ENCODE measurements around the gene SAV1. TPM values are rescaled to one million over a fixed set of nuclear protein-coding genes. Genes with fewer than 3 reads are reported as not detected.

SAV1 gene
- total RNA-seq, 1 experiment from 2014 or later: 34.7 TPM

DNA sequence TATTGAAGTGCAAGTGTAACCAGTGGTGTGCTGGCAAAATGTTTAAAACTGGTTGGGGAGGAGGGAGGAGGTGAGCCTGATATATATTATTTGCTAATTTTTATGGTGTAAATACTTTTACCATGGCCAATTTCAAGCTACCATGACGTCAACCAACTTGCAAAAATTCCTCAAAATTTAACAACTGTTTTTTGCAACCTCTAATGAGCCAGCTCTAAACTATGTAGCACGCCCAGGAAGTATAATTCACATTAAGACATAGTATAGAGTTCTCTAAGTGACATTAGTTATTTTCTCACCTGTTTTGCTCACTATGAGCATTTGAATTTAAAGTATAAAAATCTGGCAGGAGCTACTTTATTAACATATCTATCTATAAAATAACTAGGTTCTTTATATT lies 66.7 kb downstream of the SAV1 start:
- Mint-ChIP-seq H3K27ac (ENCODE audit: low read depth, unreplicated experiment) (peak overlapping the region; percentile 98), H3K27me3 (ENCODE audit: insufficient read depth, unreplicated experiment) (no peaks in the 10 kb centered on the region), H3K4me1 (ENCODE audit: insufficient read depth, unreplicated experiment) (peaks cover 48% of the 10 kb centered on the region), H3K36me3 (ENCODE audit: insufficient read depth, unreplicated experiment) (no peaks in the 10 kb centered on the region), H3K9me3 (ENCODE audit: unreplicated experiment) (no peaks in the 10 kb centered on the region), H3K4me3 (ENCODE audit: unreplicated experiment) (no peak overlapping the region)
- no TSS peak for BruUV-seq (replicated peaks)
- intact Hi-C loops (cut with micrococcal nuclease): loop anchor here (2.0 kb wide), 1 partner anchor 65 kb away; no protein-coding TSS in a partner anchor
- ChIA-PET POLR2A (interaction anchor here (0.5 to 2.8 kb wide), 26 partner anchors 9 to 468 kb away, joined by 3 to 57 read pairs (median 4); partner anchors contain the start of genes ATL1, DMAC2L, L2HGDH and NIN), CTCF (interaction anchor here (0.9 to 2.8 kb wide), 17 partner anchors 15 to 256 kb away, joined by 3 to 37 read pairs (median 5); partner anchors contain the start of gene ATL1)
- peak; percentile 32 for DNase-seq (ENCODE audit: unreplicated experiment)
- TF ChIP-seq, protein P1, sequence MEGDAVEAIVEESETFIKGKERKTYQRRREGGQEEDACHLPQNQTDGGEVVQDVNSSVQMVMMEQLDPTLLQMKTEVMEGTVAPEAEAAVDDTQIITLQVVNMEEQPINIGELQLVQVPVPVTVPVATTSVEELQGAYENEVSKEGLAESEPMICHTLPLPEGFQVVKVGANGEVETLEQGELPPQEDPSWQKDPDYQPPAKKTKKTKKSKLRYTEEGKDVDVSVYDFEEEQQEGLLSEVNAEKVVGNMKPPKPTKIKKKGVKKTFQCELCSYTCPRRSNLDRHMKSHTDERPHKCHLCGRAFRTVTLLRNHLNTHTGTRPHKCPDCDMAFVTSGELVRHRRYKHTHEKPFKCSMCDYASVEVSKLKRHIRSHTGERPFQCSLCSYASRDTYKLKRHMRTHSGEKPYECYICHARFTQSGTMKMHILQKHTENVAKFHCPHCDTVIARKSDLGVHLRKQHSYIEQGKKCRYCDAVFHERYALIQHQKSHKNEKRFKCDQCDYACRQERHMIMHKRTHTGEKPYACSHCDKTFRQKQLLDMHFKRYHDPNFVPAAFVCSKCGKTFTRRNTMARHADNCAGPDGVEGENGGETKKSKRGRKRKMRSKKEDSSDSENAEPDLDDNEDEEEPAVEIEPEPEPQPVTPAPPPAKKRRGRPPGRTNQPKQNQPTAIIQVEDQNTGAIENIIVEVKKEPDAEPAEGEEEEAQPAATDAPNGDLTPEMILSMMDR (IDR thresholded peaks at IDR 0.05; ENCODE audit: unreplicated experiment): no peak

DNA sequence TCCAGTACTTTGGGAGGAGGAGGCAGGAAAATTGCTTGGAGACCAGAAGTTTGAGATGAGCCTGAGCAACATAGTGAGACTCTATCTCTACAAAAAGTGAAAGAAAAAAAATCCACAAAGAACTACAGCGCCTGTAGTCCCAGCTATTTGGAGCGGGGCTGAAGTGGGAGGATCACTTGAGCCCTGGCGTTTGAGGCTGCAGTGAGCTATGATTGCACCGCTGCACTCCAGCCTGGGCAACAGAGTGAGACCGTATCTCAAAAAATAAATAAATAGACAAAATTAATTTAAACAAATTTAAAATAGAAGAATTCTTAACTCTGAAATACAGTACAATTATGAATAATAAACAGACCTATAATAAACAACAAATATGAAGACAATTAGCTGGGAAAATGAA lies 67.3 kb downstream of the SAV1 start:
- Mint-ChIP-seq H3K4me1 (ENCODE audit: insufficient read depth, unreplicated experiment) (peaks cover 46% of the 10 kb centered on the region), H3K27ac (ENCODE audit: low read depth, unreplicated experiment) (peak overlapping the region; percentile 98), H3K4me3 (ENCODE audit: unreplicated experiment) (peak overlapping the region; percentile 59), H3K27me3 (ENCODE audit: insufficient read depth, unreplicated experiment) (no peaks in the 10 kb centered on the region), H3K9me3 (ENCODE audit: unreplicated experiment) (no peaks in the 10 kb centered on the region), H3K36me3 (ENCODE audit: insufficient read depth, unreplicated experiment) (no peaks in the 10 kb centered on the region)
- intact Hi-C loops (cut with micrococcal nuclease): loop anchor here (1.0 to 2.0 kb wide), 3 partner anchors 58 to 172 kb away; no protein-coding TSS in a partner anchor
- TF ChIP-seq, protein P1 (IDR thresholded peaks at IDR 0.05; ENCODE audit: unreplicated experiment): no peak
- BruUV-seq (replicated peaks): TSS peak; percentile 88
- ChIA-PET CTCF (interaction anchor here (0.5 to 2.8 kb wide), 27 partner anchors 16 to 342 kb away, joined by 3 to 37 read pairs (median 4); partner anchors contain the start of genes ATL1 and SAV1), POLR2A (interaction anchor here (0.5 to 2.8 kb wide), 37 partner anchors 9 to 289 kb away, joined by 3 to 57 read pairs (median 4); partner anchors contain the start of genes ATL1, DMAC2L, L2HGDH and MAP4K5)
- peak; percentile 59 for DNase-seq (ENCODE audit: unreplicated experiment)

DNA sequence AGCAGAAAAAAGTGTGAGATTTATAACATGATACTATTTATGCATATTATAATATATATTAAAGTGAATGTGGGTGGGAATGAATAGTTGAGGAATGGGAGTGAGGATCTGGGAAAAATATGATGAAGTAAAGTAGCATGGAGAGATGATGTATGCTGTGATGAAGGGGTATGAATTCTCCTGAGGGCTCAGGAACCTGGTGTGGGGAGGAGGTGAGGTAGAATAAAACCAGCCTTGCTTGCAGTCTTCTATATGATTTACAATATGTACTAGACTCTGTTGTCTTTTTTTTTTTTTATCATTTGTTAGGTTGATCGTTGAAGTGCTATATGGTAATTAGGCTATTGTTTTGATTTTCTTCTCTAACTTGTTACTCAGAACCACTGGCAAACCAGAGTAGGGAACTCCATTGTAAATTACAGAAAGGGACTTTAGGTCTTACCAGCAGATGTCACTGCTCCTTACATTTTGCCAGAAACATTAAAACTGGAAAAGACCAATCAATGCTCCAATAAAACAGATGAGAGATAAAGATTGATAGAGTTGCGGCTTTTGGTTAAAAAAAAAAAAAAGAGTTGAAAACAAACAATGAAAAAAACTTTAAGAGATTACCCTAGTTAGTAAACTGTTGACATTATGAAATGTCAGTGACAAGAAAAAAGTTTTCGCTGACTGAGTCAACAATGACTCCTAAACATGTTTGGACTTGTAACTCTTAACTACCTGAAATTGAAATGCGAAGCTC lies 68.2 kb downstream of the SAV1 start:
- Mint-ChIP-seq H3K9me3 (ENCODE audit: unreplicated experiment) (no peaks in the 10 kb centered on the region), H3K36me3 (ENCODE audit: insufficient read depth, unreplicated experiment) (no peaks in the 10 kb centered on the region), H3K27me3 (ENCODE audit: insufficient read depth, unreplicated experiment) (no peaks in the 10 kb centered on the region), H3K4me3 (ENCODE audit: unreplicated experiment) (peak overlapping the region; percentile 59), H3K27ac (ENCODE audit: low read depth, unreplicated experiment) (peak overlapping the region; percentile 98), H3K4me1 (ENCODE audit: insufficient read depth, unreplicated experiment) (peaks cover 43% of the 10 kb centered on the region)
- DNase-seq (ENCODE audit: unreplicated experiment): peak; percentile 72
- ChIA-PET POLR2A (interaction anchor here (0.5 to 2.8 kb wide), 31 partner anchors 8 to 536 kb away, joined by 3 to 57 read pairs (median 3); partner anchors contain the start of genes ATL1, DMAC2L, L2HGDH and MAP4K5), CTCF (interaction anchor here (0.5 to 2.8 kb wide), 29 partner anchors 17 to 496 kb away, joined by 3 to 37 read pairs (median 4); partner anchors contain the start of gene SAV1)
- TF ChIP-seq, protein P1 (IDR thresholded peaks at IDR 0.05; ENCODE audit: unreplicated experiment): peak; percentile 37
- no TSS peak for BruUV-seq (replicated peaks)
- intact Hi-C loops (cut with micrococcal nuclease): loop anchor here (1.0 to 2.0 kb wide), 3 partner anchors 57 to 173 kb away; no protein-coding TSS in a partner anchor

DNA sequence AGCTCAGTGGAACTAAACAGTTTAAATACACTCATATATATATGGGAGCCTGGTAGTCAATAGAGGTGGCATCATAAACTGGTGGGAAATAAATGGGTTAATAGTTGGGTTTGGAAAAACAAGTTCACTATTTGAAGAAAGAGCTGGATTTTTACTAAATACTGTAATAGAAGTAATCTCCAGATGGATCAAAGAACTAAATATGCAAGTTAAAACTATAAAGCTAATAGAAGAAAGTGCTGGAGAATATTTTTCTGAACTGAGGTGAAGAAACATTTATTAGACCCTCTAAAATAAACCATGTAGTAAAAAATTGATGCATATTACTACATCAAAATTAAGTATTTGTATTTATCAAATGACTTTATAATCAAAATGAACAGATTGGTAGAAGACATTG lies 69.3 kb downstream of the SAV1 start:
- Mint-ChIP-seq H3K4me1 (ENCODE audit: insufficient read depth, unreplicated experiment) (peaks cover 42% of the 10 kb centered on the region), H3K9me3 (ENCODE audit: unreplicated experiment) (no peaks in the 10 kb centered on the region), H3K4me3 (ENCODE audit: unreplicated experiment) (no peak overlapping the region), H3K27me3 (ENCODE audit: insufficient read depth, unreplicated experiment) (no peaks in the 10 kb centered on the region), H3K36me3 (ENCODE audit: insufficient read depth, unreplicated experiment) (no peaks in the 10 kb centered on the region), H3K27ac (ENCODE audit: low read depth, unreplicated experiment) (peak overlapping the region; percentile 98)
- TF ChIP-seq, protein P1 (IDR thresholded peaks at IDR 0.05; ENCODE audit: unreplicated experiment): no peak
- ChIA-PET CTCF (interaction anchor here (0.7 to 2.9 kb wide), 6 partner anchors 21 to 234 kb away, joined by 3 to 11 read pairs (median 4); no protein-coding TSS in a partner anchor), POLR2A (interaction anchor here (0.8 to 1.4 kb wide), 3 partner anchors 38 to 199 kb away, joined by 3 to 6 read pairs (median 5); partner anchors contain the start of genes ATL1 and SAV1)
- no TSS peak for BruUV-seq (replicated peaks)
- intact Hi-C loops (cut with micrococcal nuclease): no loop called here
- DNase-seq (ENCODE audit: unreplicated experiment): no peak
